HG02840 (cell line): ENCODE data around the gene GPR6.

ENCODE experiments used
- ATAC-seq: cut with Tn5 transposase; IDR thresholded peaks from one replicate; pipeline ENCODE4 v1.9.1; 2021; ENCODE audit warnings: mild to moderate bottlenecking, moderate library complexity, moderate number of reproducible peaks; ENCODE audit not compliant: unreplicated experiment, low FRiP score

GPR6 gene

DNA sequence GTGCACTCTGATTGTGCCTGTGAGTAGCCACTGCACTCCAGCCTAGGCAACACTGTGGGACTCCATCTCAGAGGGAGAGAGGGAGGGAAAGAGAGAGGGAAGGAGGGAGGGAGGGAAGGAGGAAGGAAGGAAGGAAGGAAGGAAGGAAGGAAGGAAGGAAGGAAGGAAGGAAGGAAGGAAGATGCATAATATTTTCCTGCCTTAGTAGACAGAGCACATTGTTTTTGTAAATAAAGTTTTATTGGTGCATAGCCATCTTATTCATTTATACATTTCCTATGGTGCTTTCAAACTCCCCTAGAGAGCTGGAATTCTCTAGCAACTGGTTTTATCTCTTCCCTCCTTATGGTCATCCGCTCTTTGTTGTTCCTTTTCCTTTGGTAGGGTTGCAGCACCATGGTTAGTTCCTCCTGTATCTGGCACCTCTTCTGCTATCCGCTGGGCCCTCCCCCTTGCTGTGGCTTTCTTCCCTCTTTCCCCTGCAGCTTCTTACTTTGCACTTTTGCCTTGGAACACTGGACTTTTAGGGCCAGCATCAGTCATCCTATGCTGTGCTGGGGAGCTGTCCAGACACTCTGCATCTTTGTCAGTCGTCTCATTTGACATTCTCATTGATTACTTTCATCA lies 20.2 kb downstream of the GPR6 start:
- no peak for ATAC-seq

DNA sequence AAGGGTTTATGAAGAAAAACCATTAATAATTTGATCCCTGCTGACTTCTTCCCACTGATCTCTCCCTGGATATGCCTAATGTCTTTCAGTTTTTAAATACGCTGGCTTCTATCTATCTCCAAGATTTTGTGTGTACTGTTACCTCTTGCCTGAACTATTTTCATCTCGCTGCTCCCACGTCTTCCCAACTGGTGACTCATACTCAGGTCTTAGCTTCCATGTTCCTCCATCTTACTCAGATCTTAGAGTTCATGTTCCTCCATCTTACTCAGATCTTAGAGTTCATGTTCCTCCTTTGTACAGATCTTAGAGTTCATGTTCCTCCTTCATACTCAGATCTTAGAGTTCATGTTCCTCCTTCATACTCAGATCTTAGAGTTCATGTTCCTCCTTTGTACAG lies 21.6 kb downstream of the GPR6 start:
- no peak for ATAC-seq

DNA sequence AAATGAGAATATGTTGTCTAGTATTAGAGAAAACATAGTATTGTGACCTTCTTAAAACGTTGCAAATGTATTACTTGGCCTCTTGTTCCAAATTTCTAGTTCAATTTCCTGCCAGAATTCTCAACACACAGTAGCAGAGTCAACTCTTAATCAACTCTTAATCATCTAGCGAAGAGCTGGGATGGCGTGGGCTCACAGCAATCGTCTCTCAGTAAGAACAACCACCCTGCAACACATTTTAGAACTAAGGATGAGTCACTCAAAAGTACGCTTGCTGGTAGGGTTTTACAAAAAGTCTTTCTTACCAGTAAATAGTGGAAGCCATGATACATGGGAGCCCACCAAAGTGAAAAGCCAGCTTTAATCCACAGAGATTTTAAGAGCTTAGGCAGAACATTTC lies 24.6 kb downstream of the GPR6 start:
- ATAC-seq, result no peak

DNA sequence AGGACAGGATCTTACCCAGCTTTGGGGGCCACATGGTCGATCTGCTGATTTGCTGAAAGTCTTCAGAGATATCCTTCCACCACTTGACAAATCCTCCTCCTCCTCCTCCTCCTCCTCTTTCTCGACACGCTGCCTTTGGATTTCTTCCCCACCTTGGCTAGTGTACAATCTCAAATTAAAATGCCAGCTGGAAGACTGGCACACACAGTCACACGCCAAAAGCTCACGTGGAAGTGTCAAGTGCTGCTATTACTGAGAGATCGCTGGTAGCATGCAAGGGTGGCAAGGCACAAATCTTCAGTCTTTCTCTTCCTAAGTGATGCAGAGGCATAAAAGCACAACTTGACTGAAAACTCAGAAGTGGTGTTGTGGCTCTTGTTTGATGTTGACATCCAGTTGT lies 35.3 kb downstream of the GPR6 start:
- no peak for ATAC-seq

DNA sequence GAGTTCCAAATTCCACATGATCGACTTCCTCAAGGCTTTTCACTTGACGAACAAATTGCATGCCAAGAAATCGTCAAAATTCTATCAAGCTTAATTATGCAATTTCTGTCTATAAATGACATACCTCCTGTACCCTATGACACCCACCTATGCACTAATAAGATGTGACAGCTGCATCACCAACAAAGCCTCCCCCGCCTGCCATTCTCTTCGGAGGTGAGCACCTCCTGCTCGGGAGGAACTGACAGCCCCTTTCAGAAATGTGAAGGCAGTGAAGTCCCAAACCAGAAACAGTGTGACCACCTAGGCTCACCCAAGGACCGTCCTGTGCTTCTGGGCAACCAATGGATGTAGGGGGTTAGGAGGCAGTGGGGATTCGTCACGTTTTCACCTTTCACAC lies 37.1 kb downstream of the GPR6 start:
- ATAC-seq, result no peak

DNA sequence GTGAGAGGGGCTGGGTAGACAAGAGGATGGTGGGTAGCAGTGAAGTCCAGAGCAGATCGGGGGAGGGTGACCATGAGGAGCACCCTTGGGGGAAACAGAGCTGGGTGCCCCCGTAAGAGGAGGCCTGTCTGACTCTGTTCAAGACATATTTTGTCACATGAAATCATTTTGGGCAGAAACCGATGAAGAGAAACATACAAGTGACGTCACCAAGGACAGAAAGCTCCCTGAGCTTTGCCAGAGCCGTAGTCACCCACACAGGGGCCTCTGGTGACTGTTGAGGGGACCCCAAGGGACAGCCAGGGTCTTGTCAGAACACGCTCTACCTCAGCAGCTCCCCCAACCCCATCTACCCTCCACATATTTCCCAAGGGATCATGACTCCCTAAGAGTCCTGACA lies 39.2 kb downstream of the GPR6 start:
- ATAC-seq, result no peak

DNA sequence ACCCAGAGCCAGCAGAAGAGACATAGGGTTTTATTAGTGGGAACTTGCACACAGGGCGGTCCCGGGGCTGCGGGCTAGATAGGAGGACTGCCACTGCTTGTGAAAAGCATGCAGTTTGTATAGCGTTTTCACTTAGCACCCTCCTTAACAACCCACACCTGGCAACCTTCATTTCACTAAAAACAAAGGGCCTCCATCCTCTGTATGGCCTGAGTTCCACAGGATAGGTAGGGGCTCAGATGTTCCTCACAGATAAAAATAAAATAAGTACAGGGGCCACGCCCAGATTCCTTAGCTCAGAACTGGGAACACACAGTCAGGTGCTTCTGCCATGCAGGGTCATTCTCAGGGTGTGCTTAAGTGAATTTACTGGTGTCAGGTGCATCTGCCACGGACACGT lies 39.8 kb downstream of the GPR6 start:
- no peak for ATAC-seq

DNA sequence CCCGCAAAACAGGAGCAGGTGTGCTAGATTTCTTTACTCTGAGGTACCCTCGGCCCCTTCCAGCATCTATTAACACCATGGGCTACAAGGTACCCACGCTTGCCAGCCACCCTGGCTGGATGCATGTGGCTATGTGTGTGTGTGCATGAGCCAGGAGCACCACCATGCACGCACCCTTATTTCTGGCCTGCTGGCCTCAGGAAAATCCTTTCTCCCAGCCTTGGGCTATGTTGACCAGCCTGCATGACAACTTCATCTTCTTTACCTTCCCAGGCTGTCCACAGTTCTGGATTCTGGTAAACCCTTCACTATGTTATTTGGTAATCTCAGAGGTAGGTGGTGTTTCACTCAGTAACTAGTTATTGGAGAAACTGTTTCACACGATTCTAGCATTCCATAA lies 40.4 kb downstream of the GPR6 start:
- no peak for ATAC-seq

DNA sequence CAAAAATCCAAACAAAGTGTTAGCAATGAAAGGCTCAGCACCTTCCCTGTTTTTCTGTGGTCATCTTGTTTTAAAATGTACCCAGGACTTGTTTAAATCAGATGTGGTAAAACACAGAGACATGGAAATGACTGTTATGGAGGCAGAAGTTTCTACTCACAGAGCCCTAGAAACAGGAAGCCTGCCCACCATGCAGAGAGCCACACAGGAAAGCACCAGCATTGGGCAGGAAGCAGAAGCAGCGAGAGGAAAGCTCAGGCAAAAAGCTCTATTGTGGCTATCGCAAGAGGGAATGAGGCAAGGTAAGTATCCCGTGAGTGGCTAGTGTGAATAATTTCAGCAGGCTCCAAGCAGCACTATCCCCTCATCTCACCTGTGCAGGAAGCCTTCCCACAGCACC lies 42.8 kb downstream of the GPR6 start:
- no peak for ATAC-seq

DNA sequence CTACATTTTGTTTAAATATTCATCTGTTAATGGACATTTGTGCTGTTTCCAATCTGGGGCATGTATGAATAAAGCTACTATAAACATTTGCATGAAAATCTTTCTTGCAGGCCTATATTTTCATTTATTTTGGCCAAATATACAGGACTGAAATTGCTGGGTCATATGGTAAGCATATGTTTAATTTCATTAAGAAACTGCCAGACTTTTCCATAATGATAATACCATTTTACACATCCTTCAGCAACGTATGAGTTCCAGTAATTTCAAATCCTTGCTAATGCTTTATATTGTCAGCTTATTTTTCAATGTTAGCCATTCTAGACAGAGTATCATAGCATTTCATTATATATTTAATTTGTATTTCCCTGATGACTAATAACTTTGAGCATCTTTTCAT lies 51.0 kb downstream of the GPR6 start:
- no peak for ATAC-seq
